Measurements from ENCODE around the gene SND1.

Gene SND1

DNA sequence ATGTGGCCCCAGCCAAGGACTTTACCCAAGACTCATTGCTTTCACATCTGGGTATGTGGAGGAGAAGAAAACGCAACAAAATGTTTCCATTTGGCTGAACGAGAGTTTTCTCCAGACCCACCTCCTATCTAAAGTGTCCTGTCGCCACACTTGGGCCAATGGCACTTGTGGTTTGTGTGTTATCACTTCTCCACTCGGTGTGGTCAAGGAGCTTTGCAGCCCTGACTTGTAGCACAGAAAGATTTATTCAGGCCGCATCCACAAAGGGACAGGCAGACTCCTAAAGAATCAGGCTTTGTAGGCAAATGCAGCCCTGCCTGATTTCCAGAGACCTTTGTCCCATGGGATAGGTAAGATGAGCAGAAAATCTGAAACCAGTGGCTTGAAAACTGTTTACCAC lies 392.1 kb downstream of the SND1 start:
- Histone ChIP-seq H3K9ac (ENCODE audit: low read depth in 1 of 2, low read length in 2 of 2) (no peak overlapping the region), H3K4me3 (ENCODE audit: low read length in 2 of 2) (no peak overlapping the region), H3K4me1 (ENCODE audit: control insufficient read depth in 2 of 2, insufficient read depth in 2 of 2, low read length in 2 of 2) (peaks cover 2 to 5% of the 10 kb centered on the region in 2 donors), H3K27ac (ENCODE audit: low read depth in 2 of 2, low read length in 2 of 2) (no peak overlapping the region), H3K27me3 (ENCODE audit: control insufficient read depth in 2 of 2, insufficient read depth in 2 of 2, low read length in 2 of 2) (no peaks in the 10 kb centered on the region), H3K9me3 (ENCODE audit: control insufficient read depth in 2 of 2, low read length in 2 of 2) (no peaks in the 10 kb centered on the region), H3K36me3 (ENCODE audit: control insufficient read depth in 2 of 2, insufficient read depth in 2 of 2, low read length in 2 of 2) (peaks cover 0 to 4% of the 10 kb centered on the region in 2 donors)

DNA sequence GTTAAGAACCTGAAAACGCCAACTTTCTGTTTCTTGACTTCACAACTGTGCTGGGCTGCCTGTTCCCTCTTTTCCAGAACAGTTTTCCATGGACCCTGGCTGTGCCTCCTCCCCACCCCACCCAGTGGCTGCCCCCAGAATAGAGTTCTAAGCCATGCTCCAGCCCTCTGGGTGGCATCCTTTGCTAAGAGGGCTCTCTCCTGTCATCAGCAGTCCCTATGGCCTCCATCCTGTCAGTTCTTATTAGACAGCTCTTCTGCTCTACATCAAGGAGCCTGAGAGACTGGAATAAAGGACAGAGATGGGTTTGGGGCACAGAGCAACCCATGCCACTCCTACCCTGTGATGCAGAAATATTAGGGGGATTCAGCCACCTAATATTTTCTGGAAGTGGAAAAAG lies 393.2 kb downstream of the SND1 start:
- Histone ChIP-seq H3K9me3 (ENCODE audit: control insufficient read depth in 2 of 2, low read length in 2 of 2) (no peaks in the 10 kb centered on the region), H3K27me3 (ENCODE audit: control insufficient read depth in 2 of 2, insufficient read depth in 2 of 2, low read length in 2 of 2) (no peaks in the 10 kb centered on the region), H3K36me3 (ENCODE audit: control insufficient read depth in 2 of 2, insufficient read depth in 2 of 2, low read length in 2 of 2) (peaks cover 0 to 4% of the 10 kb centered on the region in 2 donors), H3K4me1 (ENCODE audit: control insufficient read depth in 2 of 2, insufficient read depth in 2 of 2, low read length in 2 of 2) (peaks cover 0 to 2% of the 10 kb centered on the region in 2 donors), H3K4me3 (ENCODE audit: low read length in 2 of 2) (no peak overlapping the region), H3K27ac (ENCODE audit: low read depth in 2 of 2, low read length in 2 of 2) (no peak overlapping the region), H3K9ac (ENCODE audit: low read depth in 1 of 2, low read length in 2 of 2) (no peak overlapping the region)

DNA sequence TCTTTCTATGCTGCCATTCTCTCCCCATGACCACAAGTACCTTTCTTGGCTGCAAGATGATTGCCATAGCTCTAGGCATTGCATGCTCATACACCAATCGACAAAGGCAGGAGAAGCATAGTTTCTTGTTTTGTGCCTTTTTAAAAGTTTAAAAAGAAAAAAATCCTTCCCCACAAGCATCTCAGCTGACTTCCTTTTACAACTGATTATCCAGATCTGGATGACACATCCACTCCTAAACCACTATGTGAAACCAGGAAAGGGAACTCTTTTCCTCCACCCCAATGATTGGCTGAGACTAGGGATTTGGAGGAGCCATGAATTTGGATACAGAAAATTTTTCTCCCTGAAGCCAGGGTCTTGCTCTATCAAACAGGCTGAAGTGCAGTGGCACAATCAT lies 393.8 kb downstream of the SND1 start:
- no peaks in the 10 kb centered on the region for H3K27me3 ChIP-seq (ENCODE audit: control insufficient read depth in 2 of 2, insufficient read depth in 2 of 2, low read length in 2 of 2)
- H3K9me3 ChIP-seq (ENCODE audit: control insufficient read depth in 2 of 2, low read length in 2 of 2) = no peaks in the 10 kb centered on the region
- no peak overlapping the region for H3K4me3 ChIP-seq (ENCODE audit: low read length in 2 of 2)
- no peak overlapping the region for H3K9ac ChIP-seq (ENCODE audit: low read depth in 1 of 2, low read length in 2 of 2)
- H3K4me1 ChIP-seq (ENCODE audit: control insufficient read depth in 2 of 2, insufficient read depth in 2 of 2, low read length in 2 of 2) = peaks cover 0 to 2% of the 10 kb centered on the region in 2 donors
- no peak overlapping the region for H3K27ac ChIP-seq (ENCODE audit: low read depth in 2 of 2, low read length in 2 of 2)
- peaks cover 0 to 4% of the 10 kb centered on the region in 2 donors for H3K36me3 ChIP-seq (ENCODE audit: control insufficient read depth in 2 of 2, insufficient read depth in 2 of 2, low read length in 2 of 2)

DNA sequence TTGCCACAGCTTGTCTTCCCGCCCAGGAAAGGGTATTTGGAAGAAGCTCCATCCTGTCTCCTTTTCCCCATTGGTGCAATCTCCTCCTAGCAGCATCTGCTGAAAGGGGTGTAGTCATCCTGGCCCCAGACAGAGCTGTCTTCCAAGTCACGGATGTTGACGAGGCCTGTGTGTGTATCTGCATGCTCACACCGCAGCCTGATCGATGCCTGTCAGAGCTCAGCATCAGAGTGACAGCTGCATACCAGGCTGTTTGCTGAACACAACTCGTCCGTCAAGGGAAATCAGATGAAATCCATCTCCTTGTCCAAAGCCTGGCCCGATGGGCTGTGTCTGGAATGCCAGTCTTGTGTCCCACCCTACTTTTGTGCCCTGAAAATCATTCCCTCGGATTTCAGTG lies 400.4 kb downstream of the SND1 start:
- Histone ChIP-seq H3K36me3 (ENCODE audit: control insufficient read depth in 2 of 2, insufficient read depth in 2 of 2, low read length in 2 of 2) (no peaks in the 10 kb centered on the region), H3K9me3 (ENCODE audit: control insufficient read depth in 2 of 2, low read length in 2 of 2) (no peaks in the 10 kb centered on the region), H3K4me3 (ENCODE audit: low read length in 2 of 2) (no peak overlapping the region), H3K27ac (ENCODE audit: low read depth in 2 of 2, low read length in 2 of 2) (no peak overlapping the region), H3K4me1 (ENCODE audit: control insufficient read depth in 2 of 2, insufficient read depth in 2 of 2, low read length in 2 of 2) (peaks cover 0 to 3% of the 10 kb centered on the region in 2 donors), H3K27me3 (ENCODE audit: control insufficient read depth in 2 of 2, insufficient read depth in 2 of 2, low read length in 2 of 2) (no peaks in the 10 kb centered on the region), H3K9ac (ENCODE audit: low read depth in 1 of 2, low read length in 2 of 2) (no peak overlapping the region)

DNA sequence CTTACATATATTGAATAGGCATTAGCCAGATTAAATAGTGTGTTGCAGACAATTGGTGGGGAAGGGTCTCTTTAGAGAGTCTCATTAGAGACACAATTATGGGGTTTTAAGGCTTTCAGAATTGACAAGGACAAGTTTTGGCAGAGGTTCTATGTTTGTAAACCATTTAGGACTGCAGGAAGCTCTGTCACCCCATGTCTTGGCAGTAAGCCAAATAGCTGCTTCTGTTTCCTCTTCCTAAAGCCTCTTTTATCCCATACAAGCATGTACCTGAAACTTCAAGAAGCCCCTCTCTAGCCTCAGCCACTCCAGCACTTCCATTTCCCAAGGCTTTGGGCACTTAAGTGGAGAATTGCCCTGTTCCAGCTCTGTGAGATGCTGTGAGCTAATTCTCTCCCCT lies 401.0 kb downstream of the SND1 start:
- peaks cover 0 to 3% of the 10 kb centered on the region in 2 donors for H3K4me1 ChIP-seq (ENCODE audit: control insufficient read depth in 2 of 2, insufficient read depth in 2 of 2, low read length in 2 of 2)
- H3K27me3 ChIP-seq (ENCODE audit: control insufficient read depth in 2 of 2, insufficient read depth in 2 of 2, low read length in 2 of 2) = no peaks in the 10 kb centered on the region
- H3K9me3 ChIP-seq (ENCODE audit: control insufficient read depth in 2 of 2, low read length in 2 of 2) = no peaks in the 10 kb centered on the region
- no peak overlapping the region for H3K9ac ChIP-seq (ENCODE audit: low read depth in 1 of 2, low read length in 2 of 2)
- H3K4me3 ChIP-seq (ENCODE audit: low read length in 2 of 2) = no peak overlapping the region
- H3K27ac ChIP-seq (ENCODE audit: low read depth in 2 of 2, low read length in 2 of 2) = no peak overlapping the region
- no peaks in the 10 kb centered on the region for H3K36me3 ChIP-seq (ENCODE audit: control insufficient read depth in 2 of 2, insufficient read depth in 2 of 2, low read length in 2 of 2)

DNA sequence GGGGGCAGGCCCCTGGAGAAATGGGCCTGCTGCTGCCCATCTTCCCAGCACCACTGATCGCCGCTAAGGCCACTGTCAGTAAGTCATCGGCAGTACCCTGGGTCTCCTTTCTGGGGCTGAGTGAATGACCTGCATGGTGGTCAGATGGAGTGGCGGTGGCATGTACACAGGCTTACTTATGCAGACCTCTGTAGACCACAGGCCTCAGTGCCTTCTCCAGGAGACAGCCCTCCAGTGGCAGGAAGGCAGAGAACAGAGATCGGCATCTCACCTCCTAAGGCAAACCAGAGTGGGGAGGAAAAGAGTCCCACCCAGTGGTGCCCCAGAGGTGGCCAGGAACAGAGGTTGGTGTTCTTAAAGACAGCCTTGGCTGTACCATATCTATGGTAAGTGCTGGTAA lies 402.0 kb downstream of the SND1 start:
- H3K36me3 ChIP-seq (ENCODE audit: control insufficient read depth in 2 of 2, insufficient read depth in 2 of 2, low read length in 2 of 2) = no peaks in the 10 kb centered on the region
- no peak overlapping the region for H3K27ac ChIP-seq (ENCODE audit: low read depth in 2 of 2, low read length in 2 of 2)
- H3K27me3 ChIP-seq (ENCODE audit: control insufficient read depth in 2 of 2, insufficient read depth in 2 of 2, low read length in 2 of 2) = no peaks in the 10 kb centered on the region
- H3K9ac ChIP-seq (ENCODE audit: low read depth in 1 of 2, low read length in 2 of 2) = no peak overlapping the region
- no peak overlapping the region for H3K4me3 ChIP-seq (ENCODE audit: low read length in 2 of 2)
- H3K9me3 ChIP-seq (ENCODE audit: control insufficient read depth in 2 of 2, low read length in 2 of 2) = no peaks in the 10 kb centered on the region
- peaks cover 0 to 3% of the 10 kb centered on the region in 2 donors for H3K4me1 ChIP-seq (ENCODE audit: control insufficient read depth in 2 of 2, insufficient read depth in 2 of 2, low read length in 2 of 2)

DNA sequence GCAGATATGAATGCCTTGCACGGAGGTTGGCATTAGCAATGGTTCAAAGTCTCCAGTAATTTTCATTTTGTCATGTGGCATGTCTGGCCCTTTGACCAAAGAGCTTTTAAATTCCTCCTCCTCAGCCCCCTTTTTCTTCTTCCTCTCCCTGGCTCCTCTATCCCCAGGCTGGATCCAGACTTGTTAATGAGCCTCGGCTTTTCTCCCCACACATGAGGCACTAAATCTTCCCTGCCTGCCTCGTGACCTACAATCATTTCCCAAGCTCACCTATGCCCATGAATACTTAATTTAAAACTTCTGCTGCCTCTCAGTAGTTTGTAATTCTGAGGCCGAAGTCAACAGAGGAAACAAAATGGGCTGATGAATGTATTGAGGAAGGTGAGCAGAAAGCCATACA lies 402.5 kb downstream of the SND1 start:
- Histone ChIP-seq H3K36me3 (ENCODE audit: control insufficient read depth in 2 of 2, insufficient read depth in 2 of 2, low read length in 2 of 2) (no peaks in the 10 kb centered on the region), H3K4me3 (ENCODE audit: low read length in 2 of 2) (no peak overlapping the region), H3K27ac (ENCODE audit: low read depth in 2 of 2, low read length in 2 of 2) (no peak overlapping the region), H3K27me3 (ENCODE audit: control insufficient read depth in 2 of 2, insufficient read depth in 2 of 2, low read length in 2 of 2) (no peaks in the 10 kb centered on the region), H3K9ac (ENCODE audit: low read depth in 1 of 2, low read length in 2 of 2) (no peak overlapping the region), H3K9me3 (ENCODE audit: control insufficient read depth in 2 of 2, low read length in 2 of 2) (no peaks in the 10 kb centered on the region), H3K4me1 (ENCODE audit: control insufficient read depth in 2 of 2, insufficient read depth in 2 of 2, low read length in 2 of 2) (peaks cover 0 to 3% of the 10 kb centered on the region in 2 donors)

DNA sequence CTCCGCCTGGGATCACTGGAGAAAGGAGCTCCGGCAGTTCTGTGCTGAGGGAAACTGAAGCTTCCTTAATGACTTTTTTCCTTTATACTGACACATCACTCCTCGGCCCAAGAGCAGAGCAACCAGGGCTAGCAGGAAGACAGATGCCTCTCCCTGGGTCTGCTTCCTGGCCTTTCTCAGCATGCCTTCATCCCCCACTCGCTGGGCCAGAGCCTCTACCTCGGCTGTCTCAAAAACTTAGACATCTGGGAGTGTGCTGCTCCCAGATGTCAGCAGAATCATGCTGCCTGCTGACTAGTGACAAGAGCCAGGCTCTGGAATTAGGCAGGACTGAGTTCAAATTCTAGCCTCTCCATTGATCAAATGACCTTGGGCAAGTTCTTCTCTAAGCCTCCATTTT lies 403.6 kb downstream of the SND1 start:
- H3K9me3 ChIP-seq (ENCODE audit: control insufficient read depth in 2 of 2, low read length in 2 of 2) = no peaks in the 10 kb centered on the region
- no peak overlapping the region for H3K4me3 ChIP-seq (ENCODE audit: low read length in 2 of 2)
- no peak overlapping the region for H3K27ac ChIP-seq (ENCODE audit: low read depth in 2 of 2, low read length in 2 of 2)
- no peak overlapping the region for H3K9ac ChIP-seq (ENCODE audit: low read depth in 1 of 2, low read length in 2 of 2)
- peaks cover 0 to 3% of the 10 kb centered on the region in 2 donors for H3K4me1 ChIP-seq (ENCODE audit: control insufficient read depth in 2 of 2, insufficient read depth in 2 of 2, low read length in 2 of 2)
- no peaks in the 10 kb centered on the region for H3K27me3 ChIP-seq (ENCODE audit: control insufficient read depth in 2 of 2, insufficient read depth in 2 of 2, low read length in 2 of 2)
- H3K36me3 ChIP-seq (ENCODE audit: control insufficient read depth in 2 of 2, insufficient read depth in 2 of 2, low read length in 2 of 2) = no peaks in the 10 kb centered on the region

DNA sequence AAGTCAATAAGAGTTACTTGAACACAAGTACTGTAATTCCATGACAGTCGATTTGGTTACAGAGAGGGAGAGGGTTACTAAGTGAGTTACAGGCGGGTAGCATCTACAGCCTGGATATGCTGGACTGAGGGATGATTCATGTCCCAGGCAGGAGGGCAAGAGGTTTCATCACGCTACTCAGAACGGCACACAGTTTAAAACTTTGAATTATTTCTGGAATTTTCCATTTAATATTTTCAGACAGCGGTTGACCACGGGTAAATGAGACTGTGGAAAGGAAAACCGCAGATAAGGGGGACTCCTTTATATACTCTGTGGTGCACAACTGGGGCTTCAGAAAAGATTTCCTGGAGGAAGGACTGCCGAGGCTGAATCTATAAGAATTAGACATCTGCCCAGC lies 404.9 kb downstream of the SND1 start:
- H3K27ac ChIP-seq (ENCODE audit: low read depth in 2 of 2, low read length in 2 of 2) = no peak overlapping the region
- H3K9me3 ChIP-seq (ENCODE audit: control insufficient read depth in 2 of 2, low read length in 2 of 2) = no peaks in the 10 kb centered on the region

DNA sequence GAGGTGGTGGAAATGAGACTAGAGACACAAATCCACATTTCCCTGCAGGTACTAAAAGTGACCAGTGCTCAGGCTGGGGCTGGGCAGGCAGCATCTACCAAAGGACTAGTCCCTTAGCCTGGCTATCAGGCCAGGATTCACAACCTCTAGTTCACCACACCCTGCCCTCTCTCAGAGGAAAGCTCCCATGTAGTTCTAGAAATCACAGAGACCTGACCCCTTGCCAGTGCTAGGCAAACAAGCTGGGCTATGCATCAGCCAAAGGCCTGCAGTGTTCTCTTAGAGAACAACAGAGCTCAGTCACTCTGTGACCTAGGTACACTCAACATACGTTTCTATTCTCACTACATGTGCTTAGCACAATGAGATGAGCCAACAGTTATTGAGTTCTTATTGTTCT lies 405.9 kb downstream of the SND1 start:
- Histone ChIP-seq H3K9ac (ENCODE audit: low read depth in 1 of 2, low read length in 2 of 2) (no peak overlapping the region), H3K27me3 (ENCODE audit: control insufficient read depth in 2 of 2, insufficient read depth in 2 of 2, low read length in 2 of 2) (no peaks in the 10 kb centered on the region), H3K9me3 (ENCODE audit: control insufficient read depth in 2 of 2, low read length in 2 of 2) (no peaks in the 10 kb centered on the region), H3K36me3 (ENCODE audit: control insufficient read depth in 2 of 2, insufficient read depth in 2 of 2, low read length in 2 of 2) (no peaks in the 10 kb centered on the region), H3K4me1 (ENCODE audit: control insufficient read depth in 2 of 2, insufficient read depth in 2 of 2, low read length in 2 of 2) (peaks cover 0 to 3% of the 10 kb centered on the region in 2 donors), H3K27ac (ENCODE audit: low read depth in 2 of 2, low read length in 2 of 2) (no peak overlapping the region), H3K4me3 (ENCODE audit: low read length in 2 of 2) (no peak overlapping the region)

More for the DNA sequence above, 404.9 kb downstream of the SND1 start:
- Histone ChIP-seq H3K27me3 (ENCODE audit: control insufficient read depth in 2 of 2, insufficient read depth in 2 of 2, low read length in 2 of 2) (no peaks in the 10 kb centered on the region), H3K36me3 (ENCODE audit: control insufficient read depth in 2 of 2, insufficient read depth in 2 of 2, low read length in 2 of 2) (no peaks in the 10 kb centered on the region), H3K4me3 (ENCODE audit: low read length in 2 of 2) (no peak overlapping the region), H3K4me1 (ENCODE audit: control insufficient read depth in 2 of 2, insufficient read depth in 2 of 2, low read length in 2 of 2) (peaks cover 0 to 3% of the 10 kb centered on the region in 2 donors), H3K9ac (ENCODE audit: low read depth in 1 of 2, low read length in 2 of 2) (no peak overlapping the region)

Data from mucosa of rectum (tissue), 2 donors.